GM23248 (cell line): ENCODE data around the gene CTAG1B. TPM values are rescaled to one million over a fixed set of nuclear protein-coding genes. Genes with fewer than 3 reads are reported as not detected.
"Not testable (repeated sequence)": the region's sequence is repeated elsewhere in the genome, so short reads cannot be mapped to it uniquely, and the experiment has no call there.

Experiments
- DNase-seq: peaks from one replicate; pipeline ENCODE4 v3.0.0-alpha.2; 2015
- H2AFZ ChIP-seq: fragments of 200-600 bp; sonication (generic); 2 replicates; pipeline ENCODE4 v1.6.1; 2016; ENCODE audit warnings: antibody characterized with exemption
- H3F3A ChIP-seq: fragments of 200-600 bp; sonication (generic); 2 replicates; pipeline ENCODE4 v1.6.1; 2016; ENCODE audit warnings: mild to moderate bottlenecking, antibody characterized with exemption, mixed run types; ENCODE audit not compliant: insufficient read depth
- H3K27ac ChIP-seq: fragments of 200-600 bp; sonication (generic); 2 replicates; pipeline ENCODE4 v1.5.1; 2016; ENCODE audit warnings: mild to moderate bottlenecking
- H3K27me3 ChIP-seq: fragments of 200-600 bp; sonication (generic); replicated peaks from 2 replicates; pipeline ENCODE4 v1.6.1; 2016; ENCODE audit warnings: mild to moderate bottlenecking; ENCODE audit not compliant: insufficient read depth
- H3K36me3 ChIP-seq: fragments of 200-600 bp; sonication (generic); 2 replicates; pipeline ENCODE4 v1.6.1; 2016; ENCODE audit warnings: low read depth, mild to moderate bottlenecking
- H3K4me1 ChIP-seq: fragments of 200-600 bp; sonication (generic); 2 replicates; pipeline ENCODE4 v1.6.1; 2016; ENCODE audit warnings: mild to moderate bottlenecking; ENCODE audit not compliant: insufficient read depth
- H3K4me2 ChIP-seq: fragments of 200-600 bp; sonication (generic); one replicate; pipeline ENCODE4 v1.6.1; 2016; ENCODE audit warnings: mild to moderate bottlenecking; ENCODE audit not compliant: unreplicated experiment
- H3K4me3 ChIP-seq: fragments of 200-600 bp; sonication (generic); 2 replicates; pipeline ENCODE4 v1.5.1; 2016; ENCODE audit warnings: mild to moderate bottlenecking
- H3K79me2 ChIP-seq: fragments of 200-600 bp; sonication (generic); 2 replicates; pipeline ENCODE4 v1.6.1; 2016; ENCODE audit warnings: mild to moderate bottlenecking; ENCODE audit not compliant: insufficient read depth
- H3K9ac ChIP-seq: fragments of 200-600 bp; sonication (generic); 2 replicates; pipeline ENCODE4 v1.6.1; 2016; ENCODE audit warnings: mild to moderate bottlenecking
- H3K9me2 ChIP-seq: fragments of 200-600 bp; sonication (generic); 2 replicates; pipeline ENCODE4 v1.6.1; 2016; ENCODE audit warnings: mixed run types, mild to moderate bottlenecking, moderate library complexity; ENCODE audit not compliant: insufficient read depth
- H3K9me3 ChIP-seq: fragments of 200-600 bp; sonication (generic); one replicate; pipeline ENCODE4 v1.6.1; 2017; ENCODE audit warnings: low read depth
- H4K20me1 ChIP-seq: fragments of 200-600 bp; sonication (generic); 2 replicates; pipeline ENCODE4 v1.6.0; 2016; ENCODE audit not compliant: insufficient read depth
- EZH2 ChIP-seq: fragments of 200-600 bp; sonication (generic); IDR thresholded peaks from 2 replicates; pipeline ENCODE4 v1.6.1; 2018; ENCODE audit warnings: antibody characterized with exemption, mild to moderate bottlenecking; ENCODE audit not compliant: insufficient read depth, poor library complexity, severe bottlenecking
- EZH2phosphoT487 ChIP-seq: fragments of 200-600 bp; sonication (generic); IDR thresholded peaks from 2 replicates; pipeline ENCODE4 v1.6.1; 2018; ENCODE audit warnings: antibody characterized with exemption, moderate library complexity, mild to moderate bottlenecking, low read depth; ENCODE audit not compliant: insufficient read depth
- WGBS, 2 experiments: methylation state at CpG; one replicate each; pipeline ENCODE4 v1.1.6; 2015 to 2017; ENCODE audit warnings: low lambda C conversion rate in 2 of 2, low coverage in 1 of 2; ENCODE audit errors: missing lambda C conversion rate in 2 of 2; 5-methylcytosine and 5-hydroxymethylcytosine counted together
- in situ Hi-C: fragments of 300-500 bp; cut with MboI; formaldehyde crosslinking; loops from 2 replicates; pipeline ENCODE4 v1.15.0; 2020
- polyA plus RNA-seq: library from polyadenylated mRNA; unstranded; fragments of >200 nt; fragmentation: Nextera tagmentation; extraction: Ambion mirVana; gene quantifications from 2 replicates; pipeline ENCODE4 v1.2.1, GENCODE V29; 2016
- total RNA-seq: library from RNA; depleted of rRNA; stranded (reverse); fragments of >200 nt; shearing (Covaris generic); gene quantifications from 2 replicates; pipeline ENCODE4 v1.2.3, GENCODE V29; 2014; rRNA removed

The CTAG1B gene
- total RNA-seq (not detected in 2 replicates), polyA plus RNA-seq (not detected in 2 replicates)

DNA sequence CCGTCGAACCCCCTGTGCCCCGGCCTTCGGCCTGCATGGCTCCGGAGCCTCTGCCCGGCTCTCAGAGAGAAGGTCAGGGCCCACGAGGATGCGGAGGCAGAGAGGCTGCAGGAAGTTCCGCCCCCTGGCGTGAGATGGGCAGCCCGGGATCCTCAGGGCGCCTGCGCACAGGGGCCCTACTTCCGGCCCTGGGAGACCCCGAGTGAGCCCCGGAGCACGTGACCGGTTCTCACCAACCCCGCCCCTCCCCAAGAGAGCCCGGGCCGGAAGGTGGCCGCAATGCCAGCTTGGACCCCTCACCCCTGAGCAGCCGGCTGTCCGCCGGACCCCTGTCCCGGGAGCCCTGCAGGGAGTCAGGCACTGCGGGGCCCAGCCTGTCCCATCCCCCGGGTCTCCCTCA lies at the start of gene CTAG1B:
CTAG1B (minus strand) TSS at position 101 of the 400 bp plus-strand sequence; CDS start at position 37, 64 bp downstream.
- not testable (repeated sequence) for H3K9ac ChIP-seq
- no CpG with 5 or more reads among the region's 28 CpGs for WGBS, 2 experiments

DNA sequence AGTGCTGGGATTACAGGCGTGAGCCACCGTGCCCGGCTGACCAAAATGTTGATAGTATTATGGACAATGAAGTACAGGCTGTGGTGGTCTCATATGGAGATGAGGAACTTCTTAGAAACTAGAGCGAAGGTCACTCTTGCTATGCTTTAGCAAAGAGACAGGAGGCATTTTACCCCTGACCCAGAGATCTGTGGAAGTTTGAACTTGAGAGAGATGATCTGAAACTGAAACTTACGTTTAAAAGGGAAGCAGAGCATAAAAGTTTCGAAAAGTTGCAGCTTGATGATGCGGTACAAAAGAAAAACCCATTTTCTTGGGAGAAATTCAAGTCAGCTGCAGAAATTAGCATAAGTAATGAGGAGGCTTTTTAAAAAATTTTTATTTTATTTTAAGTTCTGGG lies 42.8 kb upstream of the CTAG1B start:
- no peaks in the 10 kb centered on the region for H3K4me1 ChIP-seq
- no peak overlapping the region for H2AFZ ChIP-seq
- no peaks in the 10 kb centered on the region for H3K27me3 ChIP-seq
- H3K27ac ChIP-seq, result no peak overlapping the region
- H3K4me2 ChIP-seq, result no peak overlapping the region
- DNase-seq, result no peak
- in situ Hi-C loops, result no loop called here
- no peaks in the 10 kb centered on the region for H3K9me3 ChIP-seq
- no peak overlapping the region for H3K9ac ChIP-seq
- no peaks in the 10 kb centered on the region for H3K79me2 ChIP-seq
- WGBS, 2 experiments, result 54 to 57% methylated on average over 7 of the region's 7 CpGs
- H3K4me3 ChIP-seq, result no peak overlapping the region
- no peaks in the 10 kb centered on the region for H3K36me3 ChIP-seq
- H3K9me2 ChIP-seq, result no peaks in the 10 kb centered on the region
- no peak for TF ChIP-seq EZH2
- TF ChIP-seq EZH2phosphoT487, result no peak
- H4K20me1 ChIP-seq, result no peaks in the 10 kb centered on the region
- H3F3A ChIP-seq, result no peaks in the 10 kb centered on the region

More for the DNA sequence above, at the start of gene CTAG1B:
- H3K27me3 ChIP-seq, H3F3A ChIP-seq, H3K27ac ChIP-seq, H3K9me3 ChIP-seq, H3K4me2 ChIP-seq, H3K4me1 ChIP-seq, H3K4me3 ChIP-seq, H3K79me2 ChIP-seq, H4K20me1 ChIP-seq, H2AFZ ChIP-seq, H3K9me2 ChIP-seq, DNase-seq, H3K36me3 ChIP-seq, in situ Hi-C loops: not testable (repeated sequence)

DNA sequence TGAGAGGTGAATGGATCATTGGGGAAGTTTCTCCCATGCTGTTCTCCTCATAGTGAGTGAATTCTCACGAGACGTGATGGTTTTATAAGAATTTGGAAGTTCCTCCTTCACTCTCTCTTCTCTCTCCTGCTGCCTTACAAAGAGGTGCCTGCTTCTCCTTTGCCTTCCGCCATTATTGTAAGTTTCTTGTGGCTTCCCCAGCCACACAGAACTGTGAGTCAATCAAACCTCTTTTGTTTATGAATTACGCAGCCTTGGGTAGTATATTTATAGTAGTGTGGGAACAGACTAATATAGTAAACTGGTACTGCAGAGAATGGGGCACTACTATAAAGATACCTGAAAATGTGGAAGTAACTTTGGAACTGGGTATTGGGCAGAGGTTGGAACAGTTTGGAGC lies 42.1 kb upstream of the CTAG1B start:
- 54 to 58% methylated on average over 3 to 4 of the region's 4 CpGs for WGBS, 2 experiments
- no peaks in the 10 kb centered on the region for H3K36me3 ChIP-seq
- no peaks in the 10 kb centered on the region for H3K79me2 ChIP-seq
- H3K27me3 ChIP-seq, result no peaks in the 10 kb centered on the region
- H3K9me3 ChIP-seq, result no peaks in the 10 kb centered on the region
- H3K9me2 ChIP-seq, result no peaks in the 10 kb centered on the region
- H3K4me2 ChIP-seq, result no peak overlapping the region
- no peaks in the 10 kb centered on the region for H3F3A ChIP-seq
- H3K4me3 ChIP-seq, result no peak overlapping the region
- no peak for DNase-seq
- H3K9ac ChIP-seq, result no peak overlapping the region
- in situ Hi-C loops, result no loop called here
- TF ChIP-seq EZH2phosphoT487 (no peak), EZH2 (no peak)
- H3K4me1 ChIP-seq, result no peaks in the 10 kb centered on the region
- no peak overlapping the region for H2AFZ ChIP-seq
- no peaks in the 10 kb centered on the region for H4K20me1 ChIP-seq
- H3K27ac ChIP-seq, result no peak overlapping the region

DNA sequence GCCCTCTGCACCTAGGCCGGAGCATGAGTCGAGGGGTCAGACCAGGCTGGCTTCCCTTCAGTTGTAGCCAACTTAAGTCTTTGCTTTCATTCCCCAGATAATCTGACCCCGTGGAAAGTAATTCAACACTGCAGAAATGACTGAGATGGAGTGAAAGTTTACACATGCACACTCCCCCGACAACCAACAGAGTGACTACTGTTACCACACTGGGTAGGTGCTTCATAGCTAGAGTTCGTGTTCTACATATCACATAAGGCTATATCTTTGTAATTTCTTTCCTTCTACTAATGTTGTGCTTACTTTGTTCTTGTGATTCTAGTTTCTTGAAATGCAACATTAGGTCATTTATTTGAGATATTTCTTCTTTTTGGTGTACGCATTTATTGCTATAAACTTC lies 41.5 kb upstream of the CTAG1B start:
- DNase-seq, result no peak
- Histone ChIP-seq H2AFZ (no peak overlapping the region), H3K27me3 (no peaks in the 10 kb centered on the region), H3K4me2 (no peak overlapping the region), H3K9me2 (no peaks in the 10 kb centered on the region), H3K27ac (no peak overlapping the region), H3K36me3 (no peaks in the 10 kb centered on the region), H3K4me1 (no peaks in the 10 kb centered on the region), H3K9ac (no peak overlapping the region), H3K9me3 (no peaks in the 10 kb centered on the region), H3K4me3 (no peak overlapping the region), H4K20me1 (no peaks in the 10 kb centered on the region), H3F3A (no peaks in the 10 kb centered on the region), H3K79me2 (no peaks in the 10 kb centered on the region)
- no peak for TF ChIP-seq EZH2
- TF ChIP-seq EZH2phosphoT487, result no peak
- WGBS, 2 experiments, result 65 to 67% methylated on average over 6 of the region's 6 CpGs
- in situ Hi-C loops, result no loop called here

DNA sequence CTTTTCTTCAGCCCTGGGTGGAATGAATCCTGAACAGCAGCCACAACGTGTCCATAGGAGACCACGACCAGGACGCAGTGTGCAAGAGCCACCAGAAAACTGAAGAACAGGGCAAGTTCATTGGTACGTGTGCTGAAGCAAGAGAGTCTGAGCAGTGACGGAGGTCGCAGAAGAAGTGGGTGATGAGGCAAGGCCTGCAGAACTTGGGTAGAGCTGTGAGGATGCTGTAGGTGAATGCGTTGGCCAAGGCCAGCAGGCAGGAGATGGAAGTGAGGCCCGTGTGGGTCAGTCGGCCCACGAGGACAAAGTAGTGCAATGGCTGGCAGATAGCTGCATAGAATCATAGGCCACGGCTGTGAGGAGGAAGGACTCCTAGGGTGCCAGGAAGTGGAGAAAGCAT lies 39.9 kb upstream of the CTAG1B start:
- H3F3A ChIP-seq, result no peaks in the 10 kb centered on the region

More for the DNA sequence above, 39.9 kb upstream of the CTAG1B start:
- Histone ChIP-seq H3K9me2 (no peaks in the 10 kb centered on the region), H3K4me2 (no peak overlapping the region), H3K36me3 (no peaks in the 10 kb centered on the region), H3K79me2 (no peaks in the 10 kb centered on the region), H3K4me3 (no peak overlapping the region), H3K4me1 (no peaks in the 10 kb centered on the region), H3K9ac (no peak overlapping the region), H3K9me3 (no peaks in the 10 kb centered on the region), H3K27me3 (no peaks in the 10 kb centered on the region), H2AFZ (no peak overlapping the region), H3K27ac (no peak overlapping the region), H4K20me1 (no peaks in the 10 kb centered on the region)
- WGBS, 2 experiments, result 56 to 63% methylated on average over 10 to 11 of the region's 11 CpGs
- no peak for DNase-seq
- in situ Hi-C loops, result no loop called here
- TF ChIP-seq EZH2phosphoT487 (no peak), EZH2 (no peak)
